ENCODE data around the gene ARRDC1. TPM values are rescaled to one million over a fixed set of nuclear protein-coding genes. Genes with fewer than 3 reads are reported as not detected.

The ARRDC1 gene
- total RNA-seq, 1 donor from 2014 or later, result 136 TPM

GRCh38 chr9:137650779-137651178 lies 45.3 kb downstream of the ARRDC1 start:
- H3K36me3 ChIP-seq (ENCODE audit: control insufficient read depth, insufficient read depth, low read length), result peaks cover 10% of the 10 kb centered on the region
- no peak overlapping the region for H3K4me3 ChIP-seq (ENCODE audit: low read depth, low read length)
- FAIRE-seq (no peak), DNase-seq (ENCODE audit: low read depth) (no peak)
- TF ChIP-seq CTCF (IDR thresholded peaks at IDR 0.05; ENCODE audit: insufficient read depth, low read length, severe bottlenecking), result no peak
- H3K27me3 ChIP-seq (ENCODE audit: control insufficient read depth, insufficient read depth, low read length), result no peaks in the 10 kb centered on the region

- FAIRE-seq (no peak), DNase-seq (ENCODE audit: low read depth) (no peak)
- Histone ChIP-seq H3K4me3 (ENCODE audit: low read depth, low read length) (no peak overlapping the region), H3K36me3 (ENCODE audit: control insufficient read depth, insufficient read depth, low read length) (peaks cover 3% of the 10 kb centered on the region), H3K27me3 (ENCODE audit: control insufficient read depth, insufficient read depth, low read length) (no peaks in the 10 kb centered on the region)
- no peak for TF ChIP-seq CTCF (IDR thresholded peaks at IDR 0.05; ENCODE audit: insufficient read depth, low read length, severe bottlenecking)
Observed at GRCh38 chr9:137656416-137656815, 50.9 kb downstream of the ARRDC1 start.

GRCh38 chr9:137657606-137658005 lies 52.1 kb downstream of the ARRDC1 start:
- no peak for TF ChIP-seq CTCF (IDR thresholded peaks at IDR 0.05; ENCODE audit: insufficient read depth, low read length, severe bottlenecking)
- DNase-seq (ENCODE audit: low read depth) (no peak), FAIRE-seq (no peak)
- no peaks in the 10 kb centered on the region for H3K27me3 ChIP-seq (ENCODE audit: control insufficient read depth, insufficient read depth, low read length)
- H3K4me3 ChIP-seq (ENCODE audit: low read depth, low read length), result no peak overlapping the region
- peaks cover 3% of the 10 kb centered on the region for H3K36me3 ChIP-seq (ENCODE audit: control insufficient read depth, insufficient read depth, low read length)

GRCh38 chr9:137658781-137659180 lies 53.3 kb downstream of the ARRDC1 start:
- no peak for FAIRE-seq

GRCh38 chr9:137660144-137660543 lies 54.7 kb downstream of the ARRDC1 start:
- Histone ChIP-seq H3K4me3 (ENCODE audit: low read depth, low read length) (no peak overlapping the region), H3K27me3 (ENCODE audit: control insufficient read depth, insufficient read depth, low read length) (no peaks in the 10 kb centered on the region), H3K36me3 (ENCODE audit: control insufficient read depth, insufficient read depth, low read length) (no peaks in the 10 kb centered on the region)
- DNase-seq (ENCODE audit: low read depth) (no peak), FAIRE-seq (no peak)
- no peak for TF ChIP-seq CTCF (IDR thresholded peaks at IDR 0.05; ENCODE audit: insufficient read depth, low read length, severe bottlenecking)

More at GRCh38 chr9:137658781-137659180, 53.3 kb downstream of the ARRDC1 start:
- TF ChIP-seq CTCF (IDR thresholded peaks at IDR 0.05; ENCODE audit: insufficient read depth, low read length, severe bottlenecking), result no peak
- Histone ChIP-seq H3K27me3 (ENCODE audit: control insufficient read depth, insufficient read depth, low read length) (no peaks in the 10 kb centered on the region), H3K4me3 (ENCODE audit: low read depth, low read length) (no peak overlapping the region), H3K36me3 (ENCODE audit: control insufficient read depth, insufficient read depth, low read length) (no peaks in the 10 kb centered on the region)
- DNase-seq (ENCODE audit: low read depth), result no peak

- no peaks in the 10 kb centered on the region for H3K27me3 ChIP-seq (ENCODE audit: control insufficient read depth, insufficient read depth, low read length)
- no peak for TF ChIP-seq CTCF (IDR thresholded peaks at IDR 0.05; ENCODE audit: insufficient read depth, low read length, severe bottlenecking)
- no peak overlapping the region for H3K4me3 ChIP-seq (ENCODE audit: low read depth, low read length)
- no peak for FAIRE-seq
- H3K36me3 ChIP-seq (ENCODE audit: control insufficient read depth, insufficient read depth, low read length), result no peaks in the 10 kb centered on the region
- no peak for DNase-seq (ENCODE audit: low read depth)
Observed at GRCh38 chr9:137663584-137663983, 58.1 kb downstream of the ARRDC1 start.

All from bronchial epithelial cell (primary cell).